Gastroesophageal sphincter (tissue), 3 donors: ENCODE data around the gene SEMA3C.

Source experiments
- EP300 ChIP-seq: sonication (generic); formaldehyde crosslinking; IDR thresholded peaks from one replicate; pipeline ENCODE4 v1.6.1; 2017; ENCODE audit warnings: antibody characterized with exemption, mild to moderate bottlenecking
- POLR2A ChIP-seq, 2 donors: fragments of 450-650 bp; IDR thresholded peaks; one replicate each; pipeline ENCODE4 v1.6.1; 2017; ENCODE audit warnings: antibody characterized with exemption in 2 of 2, mild to moderate bottlenecking in 2 of 2, moderate library complexity in 1 of 2
- POLR2AphosphoS5 ChIP-seq: sonication (generic); formaldehyde crosslinking; IDR thresholded peaks from one replicate; pipeline ENCODE4 v1.6.1; 2017; ENCODE audit warnings: antibody characterized with exemption
- TF ChIP-seq, protein P1 (sequence below), 4 experiments: fragments of 200-600 bp in 2 of 4; fragments of 450-650 bp in 2 of 4; sonication (generic) in 1 of 4; IDR thresholded peaks; one replicate each; pipeline ENCODE4 v1.5.1; 2017 to 2019; ENCODE audit warnings: antibody characterized with exemption in 4 of 4, mild to moderate bottlenecking in 2 of 4, moderate library complexity in 2 of 4

DNA sequence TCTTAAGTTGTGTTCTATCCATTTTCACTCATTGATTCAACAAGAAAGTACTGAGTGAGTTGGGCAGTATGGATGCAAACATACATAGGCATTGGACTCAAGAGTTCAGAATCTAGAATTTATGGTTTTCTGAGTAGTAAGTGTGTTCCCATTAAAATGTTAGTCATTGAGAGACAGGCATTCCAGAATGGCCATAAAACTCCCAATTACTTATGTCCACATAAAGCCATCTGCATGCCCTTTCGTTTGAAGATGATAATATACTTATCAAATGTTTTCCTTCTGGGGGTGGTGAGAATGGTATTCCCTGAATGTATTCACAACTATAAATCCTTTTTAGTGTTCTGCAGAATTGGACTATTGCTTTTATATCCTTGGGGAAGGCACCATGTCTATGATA lies 148.8 kb downstream of the SEMA3C start:
- TF ChIP-seq EP300 (no peak), POLR2AphosphoS5 (no peak), POLR2A (IDR thresholded peaks at IDR 0.05) (no peak)
- TF ChIP-seq, protein P1, sequence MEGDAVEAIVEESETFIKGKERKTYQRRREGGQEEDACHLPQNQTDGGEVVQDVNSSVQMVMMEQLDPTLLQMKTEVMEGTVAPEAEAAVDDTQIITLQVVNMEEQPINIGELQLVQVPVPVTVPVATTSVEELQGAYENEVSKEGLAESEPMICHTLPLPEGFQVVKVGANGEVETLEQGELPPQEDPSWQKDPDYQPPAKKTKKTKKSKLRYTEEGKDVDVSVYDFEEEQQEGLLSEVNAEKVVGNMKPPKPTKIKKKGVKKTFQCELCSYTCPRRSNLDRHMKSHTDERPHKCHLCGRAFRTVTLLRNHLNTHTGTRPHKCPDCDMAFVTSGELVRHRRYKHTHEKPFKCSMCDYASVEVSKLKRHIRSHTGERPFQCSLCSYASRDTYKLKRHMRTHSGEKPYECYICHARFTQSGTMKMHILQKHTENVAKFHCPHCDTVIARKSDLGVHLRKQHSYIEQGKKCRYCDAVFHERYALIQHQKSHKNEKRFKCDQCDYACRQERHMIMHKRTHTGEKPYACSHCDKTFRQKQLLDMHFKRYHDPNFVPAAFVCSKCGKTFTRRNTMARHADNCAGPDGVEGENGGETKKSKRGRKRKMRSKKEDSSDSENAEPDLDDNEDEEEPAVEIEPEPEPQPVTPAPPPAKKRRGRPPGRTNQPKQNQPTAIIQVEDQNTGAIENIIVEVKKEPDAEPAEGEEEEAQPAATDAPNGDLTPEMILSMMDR (IDR thresholded peaks at IDR 0.05) = no peak
